H9 (cell line): ENCODE results near the gene CCSER2. TPM values are rescaled to one million over a fixed set of nuclear protein-coding genes. Genes with fewer than 3 reads are reported as not detected.

ENCODE experiments used
- DNase-seq: peaks from one replicate; pipeline ENCODE4 v3.0.0-alpha.2; 2017
- H2AFZ ChIP-seq: one replicate; pipeline ENCODE4 v1.6.1; 2013; ENCODE audit warnings: mild to moderate bottlenecking, low read length, control low read depth, moderate library complexity
- H2AK5ac ChIP-seq: 2 replicates; pipeline ENCODE4 v1.6.1; 2013; ENCODE audit warnings: low read length, control low read depth, mixed read lengths; ENCODE audit not compliant: insufficient read length
- H2BK120ac ChIP-seq: one replicate; pipeline ENCODE4 v1.6.1; 2013; ENCODE audit warnings: low read depth, mild to moderate bottlenecking, low read length, control low read depth, inconsistent platforms; ENCODE audit not compliant: poor library complexity, severe bottlenecking
- H2BK12ac ChIP-seq: 2 replicates; pipeline ENCODE4 v1.6.1; 2013; ENCODE audit warnings: low read length, control low read depth, mixed read lengths, low read depth; ENCODE audit not compliant: insufficient read length
- H2BK15ac ChIP-seq: 2 replicates; pipeline ENCODE4 v1.6.1; 2013; ENCODE audit warnings: low read depth, low read length, control low read depth
- H2BK20ac ChIP-seq: one replicate; pipeline ENCODE4 v1.6.1; 2013; ENCODE audit warnings: low read depth, mild to moderate bottlenecking, low read length, control low read depth, inconsistent platforms; ENCODE audit not compliant: poor library complexity, severe bottlenecking
- H2BK5ac ChIP-seq: 2 replicates; pipeline ENCODE4 v1.6.1; 2013; ENCODE audit warnings: low read length, control low read depth, mixed read lengths; ENCODE audit not compliant: insufficient read length
- H3K14ac ChIP-seq: 2 replicates; pipeline ENCODE4 v1.6.1; 2013; ENCODE audit warnings: low read length, control low read depth; ENCODE audit not compliant: insufficient read depth
- H3K18ac ChIP-seq: 2 replicates; pipeline ENCODE4 v1.6.1; 2013; ENCODE audit warnings: low read depth, mild to moderate bottlenecking, mixed read lengths, low read length, control low read depth; ENCODE audit not compliant: insufficient read length
- H3K23ac ChIP-seq: 2 replicates; pipeline ENCODE4 v1.6.1; 2013; ENCODE audit warnings: low read length, control low read depth, mixed read lengths, low read depth; ENCODE audit not compliant: insufficient read length
- H3K23me2 ChIP-seq: 2 replicates; pipeline ENCODE4 v1.6.1; 2013; ENCODE audit warnings: low read depth, mild to moderate bottlenecking, mixed read lengths, low read length, control low read depth; ENCODE audit not compliant: insufficient read length, poor library complexity, severe bottlenecking
- H3K27ac ChIP-seq: 2 replicates; pipeline ENCODE4 v1.5.1; 2013; ENCODE audit warnings: low read length, control low read depth, mixed read lengths, low read depth; ENCODE audit not compliant: insufficient read length
- H3K27me3 ChIP-seq: 2 replicates; pipeline ENCODE4 v1.6.1; 2013; ENCODE audit warnings: low read length, control low read depth, inconsistent platforms; ENCODE audit not compliant: insufficient read depth
- H3K4ac ChIP-seq: 2 replicates; pipeline ENCODE4 v1.6.1; 2013; ENCODE audit warnings: low read depth, mild to moderate bottlenecking, control low read depth, inconsistent platforms, low read length, moderate library complexity
- H3K4me1 ChIP-seq: 2 replicates; pipeline ENCODE4 v1.6.1; 2013; ENCODE audit warnings: low read length, control low read depth, inconsistent platforms; ENCODE audit not compliant: insufficient read depth
- H3K4me2 ChIP-seq: 2 replicates; pipeline ENCODE4 v1.6.1; 2013; ENCODE audit warnings: low read length, control low read depth, mixed read lengths; ENCODE audit not compliant: insufficient read length, insufficient read depth
- H3K56ac ChIP-seq: 2 replicates; pipeline ENCODE4 v1.6.1; 2013; ENCODE audit warnings: low read depth, mild to moderate bottlenecking, mixed read lengths, low read length, control low read depth; ENCODE audit not compliant: insufficient read length
- H3K79me1 ChIP-seq: 2 replicates; pipeline ENCODE4 v1.6.1; 2013; ENCODE audit warnings: low read depth, mild to moderate bottlenecking, moderate library complexity, low read length, control low read depth, inconsistent platforms; ENCODE audit not compliant: insufficient read depth, poor library complexity, severe bottlenecking
- H3K79me2 ChIP-seq: 2 replicates; pipeline ENCODE4 v1.6.1; 2013; ENCODE audit warnings: low read length, control low read depth, inconsistent platforms; ENCODE audit not compliant: insufficient read depth
- H3K9ac ChIP-seq: 2 replicates; pipeline ENCODE4 v1.6.1; 2013; ENCODE audit warnings: low read length, control low read depth, mixed read lengths; ENCODE audit not compliant: insufficient read length; ENCODE audit errors: extremely low read depth
- H3K9me3 ChIP-seq: one replicate; pipeline ENCODE4 v1.6.1; 2013; ENCODE audit warnings: low read depth, low read length, inconsistent platforms; ENCODE audit not compliant: control insufficient read depth
- H3T11ph ChIP-seq: one replicate; pipeline ENCODE4 v1.6.1; 2013; ENCODE audit warnings: mild to moderate bottlenecking, low read length, control low read depth, inconsistent platforms
- H4K20me1 ChIP-seq: one replicate; pipeline ENCODE4 v1.6.1; 2013; ENCODE audit not compliant: control insufficient read depth, insufficient read length, insufficient read depth
- H4K5ac ChIP-seq: 2 replicates; pipeline ENCODE4 v1.6.1; 2013; ENCODE audit warnings: low read depth, mild to moderate bottlenecking, mixed read lengths, low read length, control low read depth; ENCODE audit not compliant: insufficient read length
- H4K8ac ChIP-seq: replicated peaks from 2 replicates; pipeline ENCODE4 v1.6.1; 2013; ENCODE audit warnings: low read length, control low read depth, mixed read lengths, low read depth; ENCODE audit not compliant: insufficient read length
- H4K91ac ChIP-seq: 2 replicates; pipeline ENCODE4 v1.6.1; 2013; ENCODE audit warnings: low read depth, mild to moderate bottlenecking, moderate library complexity, mixed read lengths, low read length, control low read depth; ENCODE audit not compliant: insufficient read length
- H3K27ac Mint-ChIP-seq, 3 experiments: 2 replicates in 2 of 3; 3 replicates in 1 of 3; pipeline ENCODE4 v1.8.0; 2020 to 2021; ENCODE audit warnings: mixed read lengths in 3 of 3, mild to moderate bottlenecking in 1 of 3, moderate library complexity in 1 of 3
- H3K27me3 Mint-ChIP-seq: 2 replicates; pipeline ENCODE4 v1.8.0; 2021; ENCODE audit warnings: low read depth, mild to moderate bottlenecking, moderate library complexity, mixed read lengths
- H3K36me3 Mint-ChIP-seq, 3 experiments: 2 replicates in 2 of 3; 3 replicates in 1 of 3; pipeline ENCODE4 v1.8.0; 2020 to 2021; ENCODE audit warnings: low read depth in 3 of 3, mixed read lengths in 3 of 3; ENCODE audit not compliant: insufficient read depth in 1 of 3
- H3K4me1 Mint-ChIP-seq, 2 experiments: 2 replicates each; pipeline ENCODE4 v1.8.0; 2020; ENCODE audit warnings: mixed read lengths in 2 of 2
- H3K4me3 Mint-ChIP-seq, 2 experiments: 2 replicates in 1 of 2; 3 replicates in 1 of 2; pipeline ENCODE4 v1.8.0; 2020 to 2021; ENCODE audit warnings: mild to moderate bottlenecking in 2 of 2, mixed read lengths in 2 of 2, moderate library complexity in 1 of 2
- H3K9me3 Mint-ChIP-seq, 2 experiments: 2 replicates in 1 of 2; 3 replicates in 1 of 2; pipeline ENCODE4 v1.8.0; 2020; ENCODE audit warnings: mild to moderate bottlenecking in 2 of 2, mixed read lengths in 2 of 2, moderate library complexity in 1 of 2
- CTCF ChIP-seq: fragments of 200-600 bp; sonication (generic); conservative IDR thresholded peaks from 3 replicates; pipeline ENCODE4 v1.8.0; 2021; ENCODE audit warnings: antibody characterized with exemption, mild to moderate bottlenecking
- WGBS: extraction: QIAGEN DNeasy Blood & Tissue Kit; methylation state at CpG from one replicate; pipeline ENCODE4 v1.1.7; 2013; ENCODE audit warnings: missing lambda C conversion rate, low lambda C conversion rate, mixed read lengths; ENCODE audit not compliant: insufficient read length; ENCODE audit errors: extremely low coverage; 5-methylcytosine and 5-hydroxymethylcytosine counted together
- total RNA-seq: library from RNA; stranded (reverse); gene quantifications from 2 replicates; pipeline ENCODE4 v1.2.1, GENCODE V29; 2021

CCSER2 gene
- total RNA-seq, 1 experiment from 2014 or later: 22.2 TPM

GRCh38 chr10:84293574-84294016 lies 34.8 kb upstream of the CCSER2 start:
- Histone ChIP-seq H3K4me2 (no peak overlapping the region), H3K27ac (no peak overlapping the region), H3K9me3 (no peaks in the 10 kb centered on the region), H2AFZ (no peak overlapping the region), H3K27me3 (no peaks in the 10 kb centered on the region), H4K91ac (no peak overlapping the region), H3K23me2 (no peaks in the 10 kb centered on the region), H3K79me2 (no peaks in the 10 kb centered on the region), H3K9ac (no peak overlapping the region), H3K18ac (no peak overlapping the region), H2BK12ac (no peak overlapping the region), H3K4me1 (peaks cover 14% of the 10 kb centered on the region), H4K20me1 (no peaks in the 10 kb centered on the region), H2BK15ac (no peak overlapping the region), H2BK20ac (no peak overlapping the region), H3K79me1 (no peaks in the 10 kb centered on the region), H2BK5ac (no peak overlapping the region), H3T11ph (no peak overlapping the region), H3K23ac (no peak overlapping the region), H2AK5ac (no peak overlapping the region), H4K8ac (no peak overlapping the region), H4K5ac (no peak overlapping the region), H3K14ac (no peak overlapping the region), H3K56ac (no peak overlapping the region), H2BK120ac (no peak overlapping the region), H3K4ac (no peak overlapping the region)
- Mint-ChIP-seq H3K4me1 (peaks cover 14 to 16% of the 10 kb centered on the region in 2 experiments), H3K27me3 (no peaks in the 10 kb centered on the region), H3K4me3 (no peak overlapping the region), H3K9me3 (no peaks in the 10 kb centered on the region), H3K27ac (no peak overlapping the region), H3K36me3 (no peaks in the 10 kb centered on the region)
- no peak for TF ChIP-seq CTCF
- DNase-seq: no peak
- no CpG with 5 or more reads among the region's 4 CpGs for WGBS
